HG03432 (cell line): ENCODE data around the gene HS6ST3.

Experiments used
- ATAC-seq: cut with Tn5 transposase; IDR thresholded peaks from one replicate; pipeline ENCODE4 v1.9.1; 2021; ENCODE audit warnings: mild to moderate bottlenecking, moderate library complexity; ENCODE audit not compliant: unreplicated experiment

Gene HS6ST3

DNA sequence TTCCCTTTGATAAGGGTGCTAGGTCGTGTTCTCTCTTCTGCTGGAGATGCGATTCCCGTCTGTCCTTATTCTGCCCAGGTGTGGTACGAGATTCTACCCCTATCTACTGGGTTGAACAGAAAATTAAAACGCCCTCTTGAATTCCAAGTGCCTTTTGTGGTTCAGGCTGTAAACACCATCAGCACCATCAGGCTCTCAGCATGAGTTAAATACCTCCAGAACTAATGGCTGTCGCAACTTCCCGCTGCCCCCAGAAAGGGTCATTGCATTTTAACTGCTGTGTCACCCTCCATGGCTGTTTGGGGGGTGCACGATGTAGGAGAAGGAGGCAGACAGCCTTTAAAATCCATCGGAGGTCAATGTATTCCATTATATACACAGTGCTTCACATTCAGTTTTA lies 727.0 kb downstream of the HS6ST3 start:
- no peak for ATAC-seq

DNA sequence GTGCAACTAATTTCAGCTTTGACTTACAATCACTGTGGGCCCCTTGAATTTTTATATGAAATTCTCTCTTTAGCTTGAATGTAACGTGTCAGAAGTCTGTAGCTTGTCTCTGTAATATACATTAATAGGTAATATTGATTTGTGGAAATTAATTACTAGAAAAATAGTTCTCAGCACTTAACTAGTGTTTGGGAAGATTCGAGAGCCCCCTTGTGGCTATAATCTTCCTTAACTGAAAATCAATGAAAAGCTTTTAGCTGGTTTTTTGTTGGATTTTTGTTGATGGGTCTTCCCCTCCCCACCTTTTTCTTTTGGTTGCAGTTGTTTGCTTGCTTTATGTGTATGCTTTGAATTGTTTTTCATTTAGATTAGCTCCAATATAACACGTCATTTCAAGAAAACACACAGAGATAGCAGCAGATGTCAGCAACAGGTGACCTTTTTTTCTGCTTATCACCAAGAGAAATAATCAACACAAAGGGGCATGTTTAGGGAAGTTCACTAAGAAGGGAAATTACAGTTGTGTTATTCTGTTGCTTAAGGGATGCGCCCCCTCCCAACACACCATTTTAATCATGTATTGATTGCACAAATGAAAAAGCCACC lies 727.5 kb downstream of the HS6ST3 start:
- no peak for ATAC-seq

DNA sequence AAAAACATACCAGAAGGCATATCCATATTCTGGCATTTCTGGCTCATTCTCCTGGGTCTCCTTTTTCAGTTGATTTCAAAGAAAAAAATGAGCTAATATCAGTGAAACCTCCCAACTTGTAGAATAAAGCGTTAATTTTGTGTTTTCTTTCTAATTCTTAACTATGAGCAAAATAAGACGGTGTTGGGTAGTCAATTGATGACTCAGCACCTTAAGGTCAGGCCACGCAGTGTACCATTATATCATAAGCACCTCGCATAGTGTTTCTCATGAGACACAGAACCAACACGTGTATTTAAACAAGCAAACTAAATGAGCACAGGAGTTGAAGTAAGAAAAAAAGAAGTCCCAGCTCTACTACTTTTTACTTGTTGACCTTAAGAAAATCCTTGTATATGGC lies 729.5 kb downstream of the HS6ST3 start:
- ATAC-seq, result no peak

DNA sequence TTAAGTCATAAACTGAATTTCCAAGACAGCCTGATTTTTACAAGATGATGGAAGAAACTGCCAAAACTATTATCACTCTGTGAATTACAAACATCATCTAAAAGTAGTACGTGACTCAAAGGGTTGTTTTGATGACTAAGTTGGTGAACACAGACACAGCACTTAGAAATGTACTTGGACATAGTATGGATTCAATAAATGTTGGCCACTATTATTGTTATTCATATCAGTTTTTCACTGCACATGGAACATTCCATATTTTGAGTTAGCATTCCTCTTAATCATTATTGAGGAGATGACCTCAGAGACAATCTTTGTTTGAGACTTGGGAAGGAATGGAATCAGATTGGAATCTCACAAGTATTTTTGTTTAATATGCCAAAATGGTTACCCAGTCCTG lies 731.5 kb downstream of the HS6ST3 start:
- no peak for ATAC-seq

DNA sequence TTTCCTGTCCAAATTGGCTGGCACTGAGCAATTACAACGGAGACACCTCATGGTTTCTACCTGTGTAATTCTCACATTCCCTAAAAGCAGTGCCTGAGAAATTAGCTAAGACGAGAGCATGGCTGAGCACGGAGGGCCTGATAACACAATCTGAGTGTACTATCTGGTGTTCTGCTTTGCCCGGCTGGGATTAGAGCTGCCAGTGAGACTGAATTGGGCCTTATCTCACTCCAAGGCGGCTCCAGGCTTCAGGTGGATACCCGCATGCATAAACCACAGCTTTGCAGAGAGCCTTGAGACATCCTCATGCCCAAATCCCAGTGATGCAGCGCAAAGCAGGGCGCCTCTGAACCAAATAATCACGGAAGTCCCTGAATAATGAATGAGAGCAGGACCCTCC lies 732.1 kb downstream of the HS6ST3 start:
- ATAC-seq, result no peak

GRCh38 chr13:96822895-96823294 lies 733.0 kb downstream of the HS6ST3 start:
- peak; percentile 73 for ATAC-seq

DNA sequence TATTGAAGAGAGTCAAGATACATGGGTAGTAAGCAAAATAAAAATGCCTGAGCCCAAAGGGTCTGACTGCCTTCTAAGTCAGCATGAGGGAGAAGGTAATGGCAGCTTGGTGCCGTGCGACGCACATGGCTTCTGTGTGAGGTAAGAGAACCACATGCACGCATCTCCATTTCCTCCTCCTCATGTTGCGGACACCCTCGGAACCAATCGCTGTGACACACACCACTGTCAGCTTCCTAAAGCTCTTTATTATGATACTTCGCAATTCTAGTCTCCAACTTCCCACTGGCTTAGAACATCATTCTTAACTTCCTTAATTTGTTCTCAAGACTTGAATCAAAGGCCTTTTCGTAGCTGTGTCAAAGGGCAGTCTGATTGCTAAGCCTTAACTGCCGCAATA lies 734.2 kb downstream of the HS6ST3 start:
- ATAC-seq, result no peak

DNA sequence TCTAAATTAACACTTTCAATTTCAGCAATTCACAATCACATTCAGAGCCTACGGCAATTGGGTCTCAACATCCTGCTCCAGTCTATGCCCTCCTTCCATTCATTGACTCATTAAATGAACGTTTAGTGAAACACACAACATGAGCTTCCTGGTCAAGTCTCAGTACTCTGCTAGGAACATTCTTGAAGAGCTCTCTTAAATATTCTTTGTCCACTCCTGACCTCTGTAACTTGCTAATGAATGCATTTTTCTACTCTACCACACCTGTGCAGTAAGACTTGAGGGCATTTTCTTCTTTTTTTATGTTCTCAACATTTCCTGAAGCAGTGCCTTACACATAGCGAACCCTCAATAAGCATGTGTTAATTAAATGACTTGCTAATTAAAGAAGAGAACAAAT lies 735.7 kb downstream of the HS6ST3 start:
- ATAC-seq, result no peak

- no peak for ATAC-seq
These were observed 744.7 kb downstream of the HS6ST3 start for GRCh38 chr13:96834626-96835025.

- ATAC-seq, result no peak
These were observed 745.6 kb downstream of the HS6ST3 start for GRCh38 chr13:96835546-96835945.

- ATAC-seq, result no peak
These were observed 746.8 kb downstream of the HS6ST3 start for GRCh38 chr13:96836733-96837132.

- ATAC-seq, result no peak
These were observed 747.9 kb downstream of the HS6ST3 start for GRCh38 chr13:96837809-96838208.

GRCh38 chr13:96844195-96844594 lies 754.3 kb downstream of the HS6ST3 start:
- ATAC-seq, result no peak

- ATAC-seq, result no peak
These were observed 754.7 kb downstream of the HS6ST3 start for GRCh38 chr13:96844616-96845015.

DNA sequence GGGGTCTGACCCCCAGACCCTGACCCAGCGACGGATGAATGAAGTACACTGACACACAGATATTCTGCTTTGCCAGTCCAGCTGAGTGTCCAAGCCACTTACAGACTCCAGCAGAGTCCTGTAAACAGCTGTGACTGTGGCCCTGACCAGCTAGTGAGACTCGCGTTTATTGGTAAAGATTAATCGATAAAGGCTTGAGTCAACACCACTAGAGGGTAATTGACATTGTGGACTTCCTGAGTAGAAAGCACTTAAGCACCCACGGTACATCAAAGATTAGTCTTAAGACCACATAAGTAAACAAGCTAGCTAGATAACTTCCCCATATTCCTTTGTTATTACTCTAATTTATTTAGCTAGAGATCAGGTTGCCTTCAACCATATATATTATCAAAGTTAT lies 758.4 kb downstream of the HS6ST3 start:
- ATAC-seq, result no peak

DNA sequence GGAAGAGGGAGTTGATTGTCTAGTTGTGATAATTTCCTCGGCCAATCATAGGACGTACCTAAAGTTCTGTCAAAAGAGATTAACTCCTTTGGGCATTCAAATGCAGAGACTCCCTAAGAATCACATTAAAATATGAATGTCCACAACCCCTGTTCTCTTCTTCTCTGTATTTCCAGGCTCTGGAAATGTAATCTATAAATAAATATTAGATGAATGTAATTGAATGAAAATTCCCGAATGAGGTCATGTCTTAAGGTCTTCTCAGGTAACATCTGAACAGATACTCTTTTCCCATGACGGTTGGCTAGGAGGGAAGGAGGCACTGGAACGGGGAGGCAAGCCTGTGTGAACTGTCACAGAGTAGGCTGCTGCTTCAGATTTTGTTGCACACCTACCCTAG lies 759.2 kb downstream of the HS6ST3 start:
- no peak for ATAC-seq

GRCh38 chr13:96850538-96851145 lies 760.7 kb downstream of the HS6ST3 start:
- ATAC-seq, result no peak

DNA sequence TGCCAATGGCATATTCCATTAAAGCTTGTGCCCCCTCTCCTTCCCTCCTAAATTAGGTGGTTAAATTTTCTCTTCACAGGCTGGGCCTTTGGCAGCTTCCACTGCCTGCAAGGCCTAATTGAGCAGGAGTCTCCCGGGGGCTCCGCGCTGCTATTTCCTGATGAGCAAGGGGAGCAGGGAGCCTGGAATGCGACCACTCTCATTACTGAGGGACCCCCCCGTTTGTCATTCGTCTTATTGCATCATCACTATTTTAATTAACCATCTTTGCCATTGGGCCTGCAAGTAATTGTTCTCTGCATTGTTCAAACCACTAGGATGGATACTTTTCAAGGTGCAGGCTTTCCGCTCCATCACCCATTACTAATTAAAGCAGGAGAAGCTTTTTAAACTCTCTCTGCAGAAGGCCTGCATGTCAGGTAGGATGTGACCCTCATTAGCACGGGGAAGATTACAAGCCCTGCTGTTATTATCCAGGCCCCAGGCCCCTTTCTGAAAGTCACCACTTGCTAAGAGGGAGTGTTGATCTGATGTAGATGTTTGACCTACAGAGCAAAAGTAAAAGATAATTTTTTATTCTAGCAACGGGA lies 762.0 kb downstream of the HS6ST3 start:
- ATAC-seq, result no peak

GRCh38 chr13:96858133-96858826 lies 768.4 kb downstream of the HS6ST3 start:
- no peak for ATAC-seq

- ATAC-seq, result no peak
These were observed 771.0 kb downstream of the HS6ST3 start for GRCh38 chr13:96860882-96861281.

GRCh38 chr13:96862093-96862492 lies 772.2 kb downstream of the HS6ST3 start:
- ATAC-seq, result no peak

DNA sequence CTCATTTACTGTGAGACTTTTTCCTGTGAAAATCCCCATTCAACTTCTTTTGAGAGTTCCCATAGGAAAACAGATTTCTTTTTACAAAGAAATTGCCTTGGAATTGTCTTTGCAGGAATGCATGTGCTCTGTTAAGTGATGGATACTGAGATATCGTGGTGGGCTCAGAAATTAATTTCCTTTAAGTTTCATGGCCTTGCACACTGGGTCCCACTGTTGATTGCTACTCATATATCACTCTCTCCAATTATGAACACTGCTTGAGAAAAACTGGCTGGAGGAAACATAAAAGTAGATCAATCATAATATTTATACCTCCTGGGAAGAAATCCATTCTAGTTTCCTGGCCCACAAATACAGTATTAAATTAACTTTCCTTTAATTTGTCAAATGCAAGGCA lies 773.1 kb downstream of the HS6ST3 start:
- no peak for ATAC-seq
